ENCODE results near the gene KIF16B. TPM values are rescaled to one million over a fixed set of nuclear protein-coding genes. Genes with fewer than 3 reads are reported as not detected.

Gene KIF16B
- total RNA-seq, 3 donors from 2014 or later = 23.8 to 47.9 (median 36.9) TPM

DNA sequence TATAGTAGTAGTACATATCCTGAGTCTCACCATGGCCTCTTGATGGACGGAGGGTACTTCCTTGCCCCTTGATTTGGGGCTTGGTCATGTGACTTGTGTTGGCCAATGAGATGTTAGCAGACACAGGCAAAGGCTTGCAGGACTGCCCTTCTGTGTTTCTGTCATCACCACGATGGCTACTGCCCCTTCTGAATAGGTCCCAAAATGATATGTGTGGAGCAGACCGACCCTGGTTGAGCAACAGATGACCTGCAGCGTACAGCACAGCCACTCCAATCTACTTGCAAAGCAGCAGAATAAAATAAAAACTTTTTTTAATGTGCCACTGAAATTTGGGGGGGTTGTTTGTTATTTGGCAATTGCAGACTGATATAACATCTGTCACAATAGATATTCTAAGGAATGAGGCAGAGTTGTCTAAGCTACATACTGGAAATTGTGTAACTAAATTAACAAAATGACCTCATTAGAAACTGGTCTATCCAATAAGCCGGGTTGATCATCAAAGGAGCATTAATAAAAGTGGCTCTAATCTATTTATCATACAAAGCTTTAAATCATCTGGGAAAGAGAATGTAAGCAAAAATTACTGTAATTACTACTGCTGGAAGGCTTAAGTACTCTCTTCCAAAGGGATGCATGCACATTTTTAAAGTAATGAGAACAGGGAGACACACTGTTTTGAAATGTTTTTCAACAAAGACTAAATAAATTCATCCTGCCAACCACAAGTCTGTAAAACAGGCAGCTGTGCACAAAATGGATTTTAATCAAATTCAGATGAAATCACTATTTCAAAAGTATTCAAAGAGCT, 209.5 kb downstream of the KIF16B start:
- Histone ChIP-seq H3K36me3 (no peaks in the 10 kb centered on the region), H3K27me3 (no peaks in the 10 kb centered on the region), H3K27ac (no peak overlapping the region), H3K4me1 (no peaks in the 10 kb centered on the region), H3K4me3 (no peak overlapping the region), H3K9me3 (no peaks in the 10 kb centered on the region)
- no peak for DNase-seq (ENCODE audit: low spot score in 2 of 2)
- TF ChIP-seq POLR2A (IDR thresholded peaks at IDR 0.05) (no peak), POLR2AphosphoS5 (IDR thresholded peaks at IDR 0.05) (no peak)
- TF ChIP-seq, protein P1, sequence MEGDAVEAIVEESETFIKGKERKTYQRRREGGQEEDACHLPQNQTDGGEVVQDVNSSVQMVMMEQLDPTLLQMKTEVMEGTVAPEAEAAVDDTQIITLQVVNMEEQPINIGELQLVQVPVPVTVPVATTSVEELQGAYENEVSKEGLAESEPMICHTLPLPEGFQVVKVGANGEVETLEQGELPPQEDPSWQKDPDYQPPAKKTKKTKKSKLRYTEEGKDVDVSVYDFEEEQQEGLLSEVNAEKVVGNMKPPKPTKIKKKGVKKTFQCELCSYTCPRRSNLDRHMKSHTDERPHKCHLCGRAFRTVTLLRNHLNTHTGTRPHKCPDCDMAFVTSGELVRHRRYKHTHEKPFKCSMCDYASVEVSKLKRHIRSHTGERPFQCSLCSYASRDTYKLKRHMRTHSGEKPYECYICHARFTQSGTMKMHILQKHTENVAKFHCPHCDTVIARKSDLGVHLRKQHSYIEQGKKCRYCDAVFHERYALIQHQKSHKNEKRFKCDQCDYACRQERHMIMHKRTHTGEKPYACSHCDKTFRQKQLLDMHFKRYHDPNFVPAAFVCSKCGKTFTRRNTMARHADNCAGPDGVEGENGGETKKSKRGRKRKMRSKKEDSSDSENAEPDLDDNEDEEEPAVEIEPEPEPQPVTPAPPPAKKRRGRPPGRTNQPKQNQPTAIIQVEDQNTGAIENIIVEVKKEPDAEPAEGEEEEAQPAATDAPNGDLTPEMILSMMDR (IDR thresholded peaks at IDR 0.05) = no peak
- intact Hi-C loops (cut with DNase I; ENCODE audit: low total_unique reads) = no loop called here

DNA sequence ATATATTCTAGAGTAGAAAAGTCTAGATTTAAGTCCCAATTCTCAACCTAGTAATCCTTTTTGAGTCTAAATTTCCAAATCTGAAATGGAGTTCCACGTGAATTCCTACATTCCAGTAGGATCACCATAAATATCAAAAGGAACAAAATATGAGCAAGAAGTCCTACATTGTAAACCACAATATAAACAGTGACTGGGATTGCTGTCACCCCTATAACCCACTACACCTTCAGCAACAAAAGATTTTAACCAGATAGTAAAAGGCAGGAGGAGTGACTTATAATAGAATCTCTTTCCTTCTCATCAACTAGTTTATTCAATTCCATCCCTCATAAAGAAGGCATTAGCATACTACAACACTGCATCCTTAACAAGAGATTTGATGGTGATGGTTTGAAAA, 210.6 kb downstream of the KIF16B start:
- Histone ChIP-seq H3K9me3 (no peaks in the 10 kb centered on the region), H3K4me3 (no peak overlapping the region), H3K4me1 (no peaks in the 10 kb centered on the region), H3K36me3 (no peaks in the 10 kb centered on the region), H3K27ac (no peak overlapping the region), H3K27me3 (no peaks in the 10 kb centered on the region)
- intact Hi-C loops (cut with DNase I; ENCODE audit: low total_unique reads) = no loop called here
- no peak for DNase-seq (ENCODE audit: low spot score in 2 of 2)
- TF ChIP-seq POLR2AphosphoS5 (IDR thresholded peaks at IDR 0.05) (no peak), POLR2A (IDR thresholded peaks at IDR 0.05) (no peak)
- TF ChIP-seq, protein P1 (IDR thresholded peaks at IDR 0.05) = no peak

DNA sequence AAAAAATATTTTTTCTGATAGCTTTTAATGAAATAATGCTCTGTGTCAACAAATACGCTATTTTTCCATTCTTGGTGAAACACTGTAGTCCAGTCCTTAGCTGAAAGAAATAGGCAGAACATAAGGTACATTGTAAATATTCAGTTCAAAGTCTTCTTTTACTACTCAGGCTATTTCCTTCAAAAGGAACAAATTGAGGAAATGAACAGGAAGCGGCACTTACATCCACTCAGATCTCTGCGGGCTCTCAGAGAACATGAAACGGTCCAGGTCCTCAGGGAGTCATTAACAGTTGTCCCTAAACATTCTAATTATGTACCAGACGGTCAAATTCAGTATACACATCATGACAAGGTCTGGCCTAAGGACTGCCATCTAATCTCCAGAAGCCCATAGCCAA, 212.6 kb downstream of the KIF16B start:
- DNase-seq (ENCODE audit: low spot score in 2 of 2) = no peak
- TF ChIP-seq POLR2A (IDR thresholded peaks at IDR 0.05) (no peak), POLR2AphosphoS5 (IDR thresholded peaks at IDR 0.05) (no peak)
- TF ChIP-seq, protein P1 (IDR thresholded peaks at IDR 0.05) = no peak
- H3K4me3 ChIP-seq = no peak overlapping the region
- no peaks in the 10 kb centered on the region for H3K27me3 ChIP-seq
- no peaks in the 10 kb centered on the region for H3K36me3 ChIP-seq
- H3K27ac ChIP-seq = no peak overlapping the region
- H3K4me1 ChIP-seq = no peaks in the 10 kb centered on the region
- intact Hi-C loops (cut with DNase I; ENCODE audit: low total_unique reads) = no loop called here
- H3K9me3 ChIP-seq = no peaks in the 10 kb centered on the region

DNA sequence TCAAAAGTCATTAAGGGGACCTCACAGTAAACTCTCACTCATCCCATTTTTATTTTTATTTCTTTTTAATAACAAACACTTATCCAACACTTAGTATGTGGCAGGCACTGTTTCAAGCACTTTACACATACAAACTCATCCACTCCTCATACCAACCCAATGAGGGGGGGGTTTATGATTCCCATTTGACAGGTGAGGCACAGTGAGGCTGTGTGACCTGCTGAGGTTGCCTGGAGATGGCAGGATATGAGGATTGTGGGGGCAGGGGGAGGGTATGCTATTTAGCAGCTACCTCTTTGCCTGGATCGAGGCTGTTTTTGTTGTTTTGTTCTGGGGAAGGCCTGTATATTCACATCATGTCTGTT, 219.8 kb downstream of the KIF16B start:
- Histone ChIP-seq H3K9me3 (no peaks in the 10 kb centered on the region), H3K36me3 (no peaks in the 10 kb centered on the region), H3K27me3 (no peaks in the 10 kb centered on the region), H3K4me3 (no peak overlapping the region), H3K4me1 (no peaks in the 10 kb centered on the region), H3K27ac (no peak overlapping the region)
- DNase-seq (ENCODE audit: low spot score in 2 of 2) = no peak
- intact Hi-C loops (cut with DNase I; ENCODE audit: low total_unique reads) = no loop called here
- TF ChIP-seq POLR2A (IDR thresholded peaks at IDR 0.05) (no peak), POLR2AphosphoS5 (IDR thresholded peaks at IDR 0.05) (no peak)
- TF ChIP-seq, protein P1 (IDR thresholded peaks at IDR 0.05) = no peak

DNA sequence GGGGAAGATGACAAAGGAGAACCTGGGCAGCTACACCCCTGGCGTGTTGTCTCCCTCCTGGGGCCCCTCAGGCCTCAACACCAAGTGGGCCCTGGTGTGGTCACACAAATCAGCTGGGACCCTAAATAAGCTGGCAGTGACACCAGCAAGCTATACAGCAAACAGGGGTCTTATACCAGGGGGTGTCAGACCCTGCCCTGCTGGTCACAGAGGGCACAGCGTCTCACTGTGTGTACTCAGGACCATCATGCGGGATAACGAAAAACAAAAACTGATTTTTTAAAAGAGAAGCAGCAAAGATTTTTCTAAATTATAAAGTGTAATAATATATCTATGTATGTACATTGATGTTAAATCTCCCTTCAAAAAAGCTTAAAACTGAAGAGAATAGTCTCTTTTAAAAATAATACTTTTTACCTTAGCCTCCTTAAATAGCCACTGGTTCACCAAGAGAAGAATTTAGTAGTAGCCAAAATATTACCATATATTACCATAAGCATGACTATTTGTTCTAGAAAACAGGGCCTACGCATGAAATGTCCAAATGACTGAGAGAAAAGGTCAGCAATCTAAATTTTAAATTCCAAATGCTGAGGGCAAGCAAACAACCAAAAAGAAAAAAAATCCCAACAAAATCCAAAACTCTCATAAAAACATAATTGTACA, 220.4 kb downstream of the KIF16B start:
- H3K27me3 ChIP-seq = no peaks in the 10 kb centered on the region
- TF ChIP-seq, protein P1 (IDR thresholded peaks at IDR 0.05) = no peak
- TF ChIP-seq POLR2A (IDR thresholded peaks at IDR 0.05) = no peak
- no peak for TF ChIP-seq POLR2AphosphoS5 (IDR thresholded peaks at IDR 0.05)
- no peaks in the 10 kb centered on the region for H3K4me1 ChIP-seq
- H3K36me3 ChIP-seq = no peaks in the 10 kb centered on the region
- intact Hi-C loops (cut with DNase I; ENCODE audit: low total_unique reads) = no loop called here
- no peak for DNase-seq (ENCODE audit: low spot score in 2 of 2)
- no peak overlapping the region for H3K27ac ChIP-seq
- no peak overlapping the region for H3K4me3 ChIP-seq
- no peaks in the 10 kb centered on the region for H3K9me3 ChIP-seq

Measured in breast epithelium (tissue), 4 donors.